Measurements from ENCODE around the gene CNPPD1.

DNA sequence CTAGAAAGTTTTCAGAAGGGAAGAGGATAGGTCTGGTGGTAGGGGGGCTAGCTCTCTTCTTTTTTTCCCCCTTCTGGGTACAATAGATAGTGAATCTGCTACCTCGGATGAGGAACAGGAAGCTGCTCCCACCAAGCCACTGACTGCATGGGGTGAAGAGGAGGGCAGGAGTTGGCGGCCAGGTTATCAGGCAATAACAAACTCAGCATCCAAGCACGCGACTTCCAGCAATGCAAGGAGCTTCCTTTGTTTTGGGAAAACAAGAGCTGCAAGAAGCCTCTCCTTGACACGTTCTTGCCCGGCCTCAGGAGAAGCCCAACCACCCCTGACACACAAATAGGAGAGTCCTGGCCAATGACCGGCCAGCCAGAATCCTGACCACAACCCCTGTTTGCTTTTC lies 48.3 kb downstream of the CNPPD1 start:
- TF ChIP-seq EZH2 (IDR thresholded peaks at IDR 0.05): no peak
- TF ChIP-seq, protein P1, sequence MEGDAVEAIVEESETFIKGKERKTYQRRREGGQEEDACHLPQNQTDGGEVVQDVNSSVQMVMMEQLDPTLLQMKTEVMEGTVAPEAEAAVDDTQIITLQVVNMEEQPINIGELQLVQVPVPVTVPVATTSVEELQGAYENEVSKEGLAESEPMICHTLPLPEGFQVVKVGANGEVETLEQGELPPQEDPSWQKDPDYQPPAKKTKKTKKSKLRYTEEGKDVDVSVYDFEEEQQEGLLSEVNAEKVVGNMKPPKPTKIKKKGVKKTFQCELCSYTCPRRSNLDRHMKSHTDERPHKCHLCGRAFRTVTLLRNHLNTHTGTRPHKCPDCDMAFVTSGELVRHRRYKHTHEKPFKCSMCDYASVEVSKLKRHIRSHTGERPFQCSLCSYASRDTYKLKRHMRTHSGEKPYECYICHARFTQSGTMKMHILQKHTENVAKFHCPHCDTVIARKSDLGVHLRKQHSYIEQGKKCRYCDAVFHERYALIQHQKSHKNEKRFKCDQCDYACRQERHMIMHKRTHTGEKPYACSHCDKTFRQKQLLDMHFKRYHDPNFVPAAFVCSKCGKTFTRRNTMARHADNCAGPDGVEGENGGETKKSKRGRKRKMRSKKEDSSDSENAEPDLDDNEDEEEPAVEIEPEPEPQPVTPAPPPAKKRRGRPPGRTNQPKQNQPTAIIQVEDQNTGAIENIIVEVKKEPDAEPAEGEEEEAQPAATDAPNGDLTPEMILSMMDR (IDR thresholded peaks at IDR 0.05): no peak
